CD4-positive, alpha-beta T cell treated with Interleukin-17A for 4 hours (primary cell): ENCODE measurements around the gene HES6.
"Not testable (repeated sequence)": the region's sequence is repeated elsewhere in the genome, so short reads cannot be mapped to it uniquely, and the experiment has no call there.

Experiments used
- DNase-seq: peaks from one replicate; pipeline ENCODE4 v3.0.0-alpha.2; 2020; ENCODE audit warnings: mixed read lengths

The HES6 gene

DNA sequence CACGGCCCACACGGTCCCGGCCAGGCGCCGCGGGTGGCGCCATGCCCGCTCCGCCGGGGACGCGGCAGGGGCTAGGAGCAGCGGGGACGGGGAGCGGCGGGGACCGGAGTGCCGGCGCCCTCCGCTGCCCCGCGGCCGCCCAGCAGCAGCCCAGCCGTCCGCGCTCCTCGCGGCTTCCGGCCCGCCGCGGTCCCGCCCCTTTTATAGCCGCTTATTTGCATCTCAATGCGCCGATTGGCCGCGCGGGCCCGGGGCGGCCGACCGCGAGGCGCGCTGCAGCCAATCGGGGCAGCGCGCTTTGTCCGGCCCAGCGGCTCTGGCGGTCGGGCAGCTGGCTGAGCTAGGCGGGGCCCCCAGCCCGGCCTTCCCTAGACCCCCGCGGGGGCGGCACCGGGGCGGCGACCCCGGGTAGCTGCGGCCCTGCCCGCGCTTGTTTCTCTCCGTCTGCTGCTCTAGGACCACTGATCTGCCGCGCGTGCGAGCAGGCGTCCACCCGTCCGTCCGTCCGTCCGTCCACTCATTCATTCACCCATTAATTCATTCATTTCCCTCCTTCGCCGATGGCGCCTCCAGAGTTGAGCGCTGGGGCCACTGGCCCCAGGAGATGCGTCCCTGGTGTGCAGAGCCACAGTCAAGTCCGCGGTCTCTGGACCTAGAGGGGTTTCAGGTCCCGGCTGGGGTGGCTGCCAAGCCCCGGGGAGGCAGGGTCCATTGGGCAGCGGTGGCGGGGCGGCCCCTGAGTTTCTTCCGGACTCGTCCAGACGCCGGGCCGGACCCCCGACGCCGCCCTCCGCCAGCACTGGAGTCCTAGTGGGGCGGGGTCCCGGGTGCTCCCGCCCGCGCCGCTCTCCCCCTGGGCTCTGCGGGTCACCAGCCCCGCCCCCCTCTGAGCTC is at the start of gene HES6:
TSS of gene HES6 (minus strand) at position 176 of the 894 bp plus-strand sequence. CDS start at position 43, 133 bp downstream.
- DNase-seq = peak; percentile 83

DNA sequence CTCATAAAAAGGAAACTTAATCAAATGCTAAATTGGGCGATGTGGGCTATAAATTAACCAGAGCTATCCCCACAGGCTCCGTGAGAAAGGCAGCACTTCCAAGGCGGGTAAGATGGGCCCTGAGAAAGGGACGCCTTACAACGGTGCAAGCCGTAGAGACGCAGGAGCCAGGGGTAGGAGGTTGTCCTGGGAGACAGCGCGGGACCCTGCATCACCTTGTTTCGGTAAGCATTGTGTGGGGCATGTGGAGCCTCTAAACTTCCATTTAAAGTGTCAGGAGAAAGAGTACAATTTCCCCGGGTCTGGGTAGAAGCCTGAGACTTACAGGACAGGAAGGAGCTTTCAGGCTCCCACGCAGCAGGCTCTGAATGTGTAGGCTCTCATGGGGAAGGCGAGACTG is 49.7 kb upstream of the HES6 start:
- DNase-seq = no peak

GRCh38 chr2:238288650-238289573 is 49.1 kb upstream of the HES6 start:
- DNase-seq = peak; percentile 98

- peak; percentile 28 for DNase-seq
Measured at GRCh38 chr2:238287737-238288649, 48.2 kb upstream of the HES6 start, which contains the start of gene PER2. PER2 (minus strand) TSS chr2:238288610; CDS start chr2:238277936, 10,674 bp downstream.

DNA sequence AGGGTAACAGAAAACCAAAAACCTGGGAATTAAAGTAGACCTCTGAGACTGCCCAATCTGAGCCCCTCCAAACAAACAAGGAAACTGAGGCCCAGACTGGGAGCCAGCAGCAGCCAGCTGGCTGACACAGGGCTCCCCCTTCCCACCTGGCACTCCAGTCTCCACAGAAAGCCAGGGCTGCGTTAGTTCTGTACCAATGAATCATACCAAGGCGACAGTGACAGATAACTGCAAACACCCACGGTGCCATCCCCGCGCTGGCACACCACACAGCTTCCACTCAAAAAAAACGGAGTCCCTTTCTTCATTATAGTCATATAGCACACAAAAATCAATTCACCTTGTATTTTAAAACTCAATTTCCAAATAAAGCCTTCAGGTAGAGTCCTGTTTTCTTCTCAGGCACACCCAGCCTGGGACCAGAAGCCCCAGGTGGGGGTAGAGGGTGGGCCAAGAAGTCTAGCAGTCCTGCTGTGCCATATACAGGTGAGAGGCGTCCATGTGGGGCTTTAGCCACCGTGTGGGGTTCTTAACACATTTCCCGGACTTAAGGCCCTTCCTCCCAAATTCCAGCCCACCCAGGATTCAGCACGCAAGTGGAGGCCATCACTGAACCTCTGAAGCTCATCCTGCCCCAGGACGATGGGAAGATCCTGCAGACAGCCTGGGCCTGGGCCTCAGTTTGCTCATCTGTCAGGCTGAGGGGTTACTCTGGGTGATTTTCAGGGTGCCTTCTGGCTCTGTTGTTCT is 47.3 kb upstream of the HES6 start:
- DNase-seq = no peak

DNA sequence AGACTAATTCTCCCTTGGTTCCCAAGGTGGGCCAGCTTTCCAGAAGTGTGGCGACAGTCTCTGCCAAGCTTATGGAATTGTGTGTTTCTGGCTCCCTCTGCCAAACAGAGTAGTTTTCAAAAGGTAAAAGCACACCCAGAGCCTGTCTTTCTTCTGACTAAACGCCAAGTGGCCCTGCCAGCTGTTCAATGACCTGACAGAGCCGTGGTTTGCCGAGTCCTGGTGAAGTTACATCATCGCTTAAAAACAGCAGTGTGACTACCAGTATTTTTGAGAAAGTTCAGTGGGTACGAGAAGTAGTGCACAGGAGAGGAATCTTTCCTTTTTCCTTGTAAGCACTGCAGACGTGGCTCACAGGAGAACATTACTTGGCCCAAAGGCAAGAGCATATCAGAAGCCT is 46.7 kb upstream of the HES6 start:
- DNase-seq = no peak

- DNase-seq = no peak
Measured at GRCh38 chr2:238286095-238286494, 46.3 kb upstream of the HES6 start.

DNA sequence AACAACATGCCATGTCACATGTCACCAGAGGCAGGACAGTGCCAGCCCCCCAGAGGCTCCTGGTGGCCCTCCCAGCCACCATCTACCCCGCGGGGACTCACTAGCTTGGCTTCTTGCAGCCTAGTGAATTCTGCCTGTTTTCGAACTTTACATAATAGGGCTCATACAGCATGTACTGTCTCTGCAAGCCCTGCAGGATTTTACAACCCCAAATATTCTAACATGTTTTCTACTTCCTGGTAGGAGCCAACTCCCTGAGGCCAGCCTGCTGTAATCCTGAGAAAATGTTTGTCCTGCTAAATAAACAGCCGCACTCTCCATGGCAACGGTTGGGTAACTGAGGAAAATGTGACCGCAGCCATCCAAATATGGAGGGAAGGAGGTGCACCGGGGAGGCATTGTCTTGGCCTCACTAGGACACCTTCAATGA is 45.8 kb upstream of the HES6 start:
- DNase-seq = no peak

DNA sequence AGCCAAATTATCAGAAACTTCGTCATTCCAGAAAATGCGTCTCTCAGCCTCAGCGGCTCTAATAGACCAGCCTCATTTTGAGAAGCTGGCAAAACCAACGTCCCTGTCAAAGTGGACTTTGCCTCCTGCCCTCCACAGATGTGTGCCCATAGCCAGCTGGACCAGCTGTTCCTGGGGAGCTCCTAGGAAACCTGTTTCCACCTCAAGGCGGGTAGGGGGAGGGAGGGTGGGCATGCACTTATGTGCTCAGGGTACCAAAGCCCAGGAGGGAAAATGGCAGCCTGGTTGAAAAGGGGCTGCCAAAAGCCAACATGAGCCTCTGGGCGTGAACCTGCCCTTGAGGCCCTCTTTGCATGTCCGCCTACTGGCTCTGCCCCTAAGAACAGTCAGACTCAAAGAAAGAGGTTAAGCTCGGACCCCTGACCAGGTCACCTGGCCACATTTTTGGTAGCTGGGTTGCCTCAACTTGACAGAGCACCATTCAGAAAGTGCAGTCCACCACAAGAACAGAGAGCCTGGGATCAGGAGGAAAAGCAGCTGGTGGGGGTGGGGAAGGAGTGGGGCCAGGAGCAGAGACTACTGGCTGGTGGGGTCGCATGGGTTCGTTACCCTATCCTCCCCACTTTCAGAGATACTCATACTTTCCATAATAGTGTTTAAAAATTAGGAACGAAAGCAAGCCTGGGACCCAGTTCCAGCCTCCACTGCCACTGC is 45.1 kb upstream of the HES6 start:
- DNase-seq = no peak

DNA sequence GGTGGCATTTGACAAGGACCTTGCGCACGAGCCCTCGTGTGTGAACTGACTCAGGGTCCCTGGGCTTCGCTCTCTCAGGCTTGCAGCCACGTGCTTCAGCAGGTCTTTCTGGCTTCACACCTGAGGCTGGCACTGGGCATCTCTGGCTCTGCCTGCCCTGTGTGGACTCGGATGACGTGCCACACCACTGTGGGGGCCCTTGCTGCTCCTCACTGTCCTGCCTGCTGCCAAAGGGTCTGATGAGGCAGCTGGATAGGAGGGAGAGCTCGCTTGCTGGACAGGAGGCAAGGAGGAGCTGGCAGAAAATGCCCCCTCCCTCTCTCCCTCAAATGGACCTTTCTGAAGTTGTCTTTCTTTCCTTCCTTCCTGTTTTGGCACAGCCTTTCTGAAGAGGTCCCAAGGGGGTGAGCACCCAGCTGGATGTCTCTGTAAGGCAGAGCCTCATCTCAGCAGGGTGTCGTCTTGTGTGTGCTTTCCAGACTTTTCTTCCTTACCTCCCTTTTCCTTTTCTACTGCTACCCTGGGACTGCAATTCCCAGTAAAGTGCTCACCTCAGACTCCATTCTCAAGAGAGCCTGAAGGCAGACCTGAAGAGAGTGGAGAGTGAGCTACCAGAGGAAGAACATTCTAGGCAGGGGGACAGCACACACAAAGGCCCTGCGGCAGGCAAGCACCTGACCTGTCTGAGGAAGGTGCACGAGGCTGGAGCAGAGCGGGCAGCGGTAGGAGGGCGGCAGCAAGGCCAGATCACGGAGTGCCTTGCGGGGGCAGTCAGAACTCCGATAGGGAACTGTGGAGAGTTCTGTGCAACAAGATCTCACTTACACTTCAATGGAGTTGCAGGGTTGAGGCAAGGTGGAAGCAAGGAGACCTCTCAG is 43.3 kb upstream of the HES6 start:
- no peak for DNase-seq

- DNase-seq = no peak
Measured at GRCh38 chr2:238281826-238282480, 42.1 kb upstream of the HES6 start.

- DNase-seq = no peak
Measured at GRCh38 chr2:238280083-238280825, 40.4 kb upstream of the HES6 start.

DNA sequence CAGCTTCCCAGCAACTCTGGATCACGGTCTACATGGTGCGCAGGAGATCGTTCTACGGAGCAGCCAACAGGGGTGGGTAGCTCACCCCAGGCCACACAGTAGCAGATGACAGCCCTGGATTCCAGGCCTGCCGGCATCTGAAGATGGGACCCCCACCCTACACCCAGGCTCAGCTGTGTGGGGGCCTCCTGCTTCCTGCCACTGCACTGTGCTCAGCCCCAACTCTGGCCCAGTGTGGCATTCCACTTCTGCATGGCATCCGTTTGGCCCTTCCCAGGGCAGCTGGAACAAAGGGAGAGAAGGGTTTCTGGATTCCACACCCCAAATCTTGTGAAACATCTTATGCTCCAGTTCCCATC is 39.5 kb upstream of the HES6 start:
- no peak for DNase-seq

- DNase-seq = no peak
Measured at GRCh38 chr2:238278626-238279323, 38.9 kb upstream of the HES6 start.

- DNase-seq = no peak
Measured at GRCh38 chr2:238277695-238278094, 37.9 kb upstream of the HES6 start.

DNA sequence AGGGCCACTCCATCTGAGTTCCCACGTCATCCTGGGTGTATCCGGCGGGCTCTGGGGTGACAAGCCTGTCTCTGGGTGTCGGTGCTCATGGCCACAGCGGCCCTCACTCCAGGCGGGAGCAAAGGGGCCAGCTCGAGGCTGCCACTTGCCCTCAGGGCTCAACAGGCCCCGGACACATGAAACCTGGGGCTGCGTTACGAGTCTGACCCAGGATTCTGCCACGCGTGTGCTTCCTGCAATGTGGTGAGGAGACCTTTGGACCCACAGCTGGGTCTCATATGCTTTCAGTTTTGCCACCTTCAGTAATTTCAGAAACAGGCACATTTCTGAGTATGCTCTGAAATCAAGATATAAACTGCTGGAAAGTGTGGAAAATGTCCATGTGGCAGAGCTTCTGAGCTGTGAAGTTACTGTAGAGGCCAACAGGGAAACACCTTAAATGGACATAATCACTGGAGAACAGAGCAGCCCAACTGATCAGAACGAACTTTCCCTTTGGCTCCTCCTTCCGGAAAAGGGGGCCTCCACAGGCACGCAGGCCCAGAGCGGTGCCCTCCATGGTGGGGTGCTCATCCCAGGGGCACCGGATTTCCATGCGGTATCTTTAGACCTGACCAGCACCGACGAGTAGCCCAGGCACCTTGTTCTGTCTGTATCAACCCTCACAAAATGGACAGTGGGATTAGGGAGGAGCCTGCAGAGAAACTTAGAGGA is 34.5 kb upstream of the HES6 start:
- no peak for DNase-seq

DNA sequence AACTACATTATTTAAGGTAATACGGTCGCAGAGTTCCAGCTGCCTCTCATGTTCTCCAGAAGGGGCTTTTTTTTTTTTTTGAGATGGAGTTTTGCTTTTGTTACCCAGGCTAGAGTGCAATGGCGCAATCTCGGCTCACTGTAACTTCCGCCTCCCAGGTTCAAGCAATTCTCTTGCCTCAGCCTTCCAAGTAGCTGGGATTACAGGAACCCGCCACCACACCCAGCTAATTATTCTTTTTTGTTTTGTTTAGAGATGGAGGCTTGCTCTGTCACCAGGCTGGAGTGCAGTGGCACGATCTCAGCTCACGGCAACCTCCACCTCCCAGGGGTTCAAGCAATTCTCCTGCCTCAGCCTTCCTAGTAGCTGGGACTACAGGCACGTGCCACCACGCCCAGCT is 33.6 kb upstream of the HES6 start:
- not testable (repeated sequence) for DNase-seq
